GM19467 (cell line): ENCODE data around the gene TBC1D16.

Experiments used
- ATAC-seq: cut with Tn5 transposase; IDR thresholded peaks from one replicate; pipeline ENCODE4 v1.9.1; 2021; ENCODE audit warnings: mild to moderate bottlenecking, moderate library complexity; ENCODE audit not compliant: unreplicated experiment

The TBC1D16 gene

DNA sequence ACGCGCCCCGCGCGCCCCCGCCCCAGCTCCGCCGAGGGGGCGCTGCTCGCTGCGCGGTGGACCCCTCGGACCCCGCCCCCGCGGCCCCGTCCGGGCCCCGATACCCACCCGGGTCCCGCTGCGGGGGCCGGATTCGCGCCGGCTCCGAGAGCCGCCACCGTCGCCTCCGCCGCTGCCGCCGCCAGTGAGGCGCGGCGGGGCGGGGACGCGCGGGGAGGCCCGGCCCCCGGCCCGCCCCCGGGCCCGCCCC is at the start of gene TBC1D16:
Gene TBC1D16 (minus strand): TSS at position 186 of the 250 bp plus-strand sequence. CDS start 22,325 bp downstream, outside the sequence.
- ATAC-seq = no peak

DNA sequence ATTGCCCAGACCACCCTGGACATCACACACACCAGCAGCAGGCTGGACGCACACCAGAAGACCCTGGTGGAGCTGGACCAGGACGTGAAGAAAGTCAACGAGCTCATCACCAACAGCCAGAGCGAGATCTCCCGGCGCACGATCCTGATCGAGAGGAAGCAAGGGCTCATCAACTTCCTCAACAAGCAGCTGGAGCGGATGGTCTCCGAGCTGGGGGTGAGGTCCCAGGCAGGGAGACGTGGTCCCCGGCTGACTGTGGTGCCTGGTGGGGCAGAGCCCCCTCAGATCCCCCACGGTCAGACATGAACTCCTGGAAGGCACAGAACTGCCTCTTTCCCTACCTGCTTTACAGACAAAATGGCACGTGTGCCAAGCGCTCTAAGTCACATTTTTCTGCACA is 49.1 kb upstream of the TBC1D16 start:
- ATAC-seq = no peak

- no peak for ATAC-seq
Observed at GRCh38 chr17:80083136-80083661, 47.5 kb upstream of the TBC1D16 start.

GRCh38 chr17:80082403-80083135 is 46.9 kb upstream of the TBC1D16 start:
- ATAC-seq = no peak

- ATAC-seq = no peak
Observed at GRCh38 chr17:80081596-80081995, 45.9 kb upstream of the TBC1D16 start.

DNA sequence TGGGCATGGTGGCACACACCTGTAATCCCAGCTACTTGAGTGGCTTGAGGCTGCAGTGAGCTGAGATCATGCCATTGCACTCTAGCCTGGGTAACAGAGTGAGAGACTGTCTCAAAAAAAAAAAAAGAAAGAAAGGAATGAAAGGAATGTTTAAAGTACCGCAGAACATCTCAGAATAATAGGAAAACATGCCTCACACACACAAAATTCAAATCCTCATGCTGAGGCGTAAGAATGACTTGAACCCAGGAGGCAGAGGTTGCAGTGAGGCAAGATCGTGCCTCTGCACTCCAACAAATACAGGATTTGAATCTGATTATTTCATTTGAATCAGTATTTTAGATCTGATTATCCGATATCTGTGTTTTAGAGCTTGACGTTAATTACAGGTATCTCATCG is 44.4 kb upstream of the TBC1D16 start:
- no peak for ATAC-seq

- ATAC-seq = no peak
Observed at GRCh38 chr17:80072410-80072809, 36.7 kb upstream of the TBC1D16 start.

GRCh38 chr17:80071116-80071841 is 35.6 kb upstream of the TBC1D16 start:
- ATAC-seq = no peak

- no peak for ATAC-seq
Observed at GRCh38 chr17:80070375-80071115, 34.9 kb upstream of the TBC1D16 start.

- no peak for ATAC-seq
Observed at GRCh38 chr17:80068301-80069222, 32.9 kb upstream of the TBC1D16 start.

- ATAC-seq = no peak
Observed at GRCh38 chr17:80067393-80067986, 31.8 kb upstream of the TBC1D16 start.

DNA sequence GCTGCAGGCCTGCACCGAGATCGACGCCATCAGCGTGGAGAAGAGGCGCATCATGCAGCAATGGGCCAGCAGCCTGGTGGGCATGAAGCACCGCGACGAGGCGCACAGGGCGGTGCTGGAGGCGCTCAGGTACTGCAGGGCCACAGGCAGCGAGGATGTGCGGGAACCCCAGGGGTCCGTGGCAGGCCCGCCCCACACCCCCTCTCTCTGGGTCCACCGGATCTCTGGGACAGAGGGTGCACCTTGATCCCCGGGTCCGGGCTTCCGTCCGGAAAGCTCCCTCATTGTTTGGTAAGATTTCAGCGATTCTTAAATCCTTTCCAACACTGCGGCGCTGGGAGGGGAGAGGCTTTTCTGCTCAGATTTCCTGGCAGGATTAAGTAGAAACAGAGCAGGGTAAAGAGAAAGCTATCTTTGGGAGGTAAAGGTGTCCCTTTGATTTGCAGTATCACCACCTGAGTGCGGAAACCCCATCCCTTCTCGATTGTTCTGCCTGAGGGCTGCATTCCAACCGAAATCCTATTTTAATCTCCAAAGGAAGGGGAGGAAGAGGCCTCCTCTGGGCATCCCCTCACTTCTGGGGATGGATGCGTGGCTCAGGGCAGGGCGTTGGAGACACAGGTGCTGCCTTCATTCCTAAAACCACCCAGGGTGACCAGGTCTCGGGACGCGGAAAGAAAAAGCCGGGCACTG is 30.0 kb upstream of the TBC1D16 start:
- no peak for ATAC-seq

DNA sequence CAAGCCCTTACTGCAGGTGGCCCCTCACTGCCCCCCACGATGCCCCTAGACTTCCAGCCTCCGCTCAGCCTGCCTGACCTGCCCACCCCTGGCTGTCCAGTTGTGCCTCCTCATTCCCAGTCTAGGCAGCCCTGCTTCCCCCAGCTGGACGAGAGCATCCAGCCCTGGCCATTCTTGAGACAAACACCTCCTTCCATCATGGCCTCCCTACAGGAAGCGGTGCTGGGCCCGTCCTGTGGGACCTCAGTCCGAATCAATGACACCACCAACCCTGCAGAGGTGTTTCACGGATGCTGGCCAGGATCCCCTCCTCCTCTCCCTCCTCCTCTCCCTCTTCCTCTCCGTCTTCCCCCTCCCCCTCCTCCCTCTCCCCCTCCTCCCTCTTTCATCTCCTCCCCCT is 29.0 kb upstream of the TBC1D16 start:
- ATAC-seq = no peak

DNA sequence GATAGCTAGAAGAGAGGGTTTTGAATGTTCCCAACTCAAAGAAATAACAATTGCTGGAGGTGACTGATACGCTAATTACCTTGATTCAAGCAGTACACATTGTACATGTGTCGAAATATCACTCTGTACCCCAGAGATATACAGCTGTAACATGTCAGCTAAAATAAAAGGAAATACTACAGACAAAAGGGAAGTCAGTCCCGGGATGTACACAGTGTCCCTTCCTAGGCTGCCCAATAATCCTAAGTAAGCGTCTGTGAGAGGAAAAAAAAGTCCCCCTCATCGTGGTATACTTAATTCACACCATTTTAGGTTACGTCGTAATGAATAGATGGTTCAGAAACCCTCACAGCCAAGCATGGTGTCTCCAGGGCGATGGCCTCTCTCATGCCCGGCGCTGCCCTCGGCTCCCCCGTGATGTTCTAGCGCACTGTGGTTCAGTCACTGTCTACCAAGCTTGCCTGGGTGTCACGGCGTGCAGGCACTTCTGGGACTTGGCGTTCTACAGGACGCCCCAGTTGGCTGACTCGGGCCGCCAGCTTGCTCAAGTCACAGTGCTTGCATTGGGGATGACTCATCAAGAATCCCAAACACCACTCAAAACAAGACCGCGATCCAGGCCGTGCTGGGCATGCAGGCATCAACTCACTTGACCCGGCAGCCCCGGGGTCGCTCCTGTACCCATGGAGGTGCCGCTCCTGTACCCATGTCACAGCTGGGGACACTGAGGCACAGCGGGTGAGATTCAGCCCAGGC is 28.3 kb upstream of the TBC1D16 start:
- no peak for ATAC-seq

DNA sequence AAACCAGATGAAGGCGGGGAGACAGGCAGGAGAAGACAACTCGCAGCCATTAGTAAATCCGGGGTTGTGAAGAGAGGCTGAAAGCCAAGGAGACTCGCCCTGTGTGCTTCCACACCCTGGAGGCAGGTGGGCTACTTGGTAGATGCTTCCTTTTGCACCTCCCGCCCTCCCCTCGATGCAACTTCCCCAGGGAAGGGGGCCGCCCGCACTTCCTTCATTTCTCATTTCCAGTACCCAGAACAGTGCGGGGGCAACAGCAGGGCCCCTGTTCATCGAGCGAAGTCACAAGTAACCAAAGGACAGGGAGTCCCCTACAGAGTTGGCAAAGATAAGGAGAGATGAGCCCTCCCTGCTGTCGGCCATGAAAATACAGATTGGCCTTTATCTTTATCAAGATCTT is 25.7 kb upstream of the TBC1D16 start:
- ATAC-seq = no peak

- no peak for ATAC-seq
Observed at GRCh38 chr17:80060644-80061043, 25.0 kb upstream of the TBC1D16 start.

DNA sequence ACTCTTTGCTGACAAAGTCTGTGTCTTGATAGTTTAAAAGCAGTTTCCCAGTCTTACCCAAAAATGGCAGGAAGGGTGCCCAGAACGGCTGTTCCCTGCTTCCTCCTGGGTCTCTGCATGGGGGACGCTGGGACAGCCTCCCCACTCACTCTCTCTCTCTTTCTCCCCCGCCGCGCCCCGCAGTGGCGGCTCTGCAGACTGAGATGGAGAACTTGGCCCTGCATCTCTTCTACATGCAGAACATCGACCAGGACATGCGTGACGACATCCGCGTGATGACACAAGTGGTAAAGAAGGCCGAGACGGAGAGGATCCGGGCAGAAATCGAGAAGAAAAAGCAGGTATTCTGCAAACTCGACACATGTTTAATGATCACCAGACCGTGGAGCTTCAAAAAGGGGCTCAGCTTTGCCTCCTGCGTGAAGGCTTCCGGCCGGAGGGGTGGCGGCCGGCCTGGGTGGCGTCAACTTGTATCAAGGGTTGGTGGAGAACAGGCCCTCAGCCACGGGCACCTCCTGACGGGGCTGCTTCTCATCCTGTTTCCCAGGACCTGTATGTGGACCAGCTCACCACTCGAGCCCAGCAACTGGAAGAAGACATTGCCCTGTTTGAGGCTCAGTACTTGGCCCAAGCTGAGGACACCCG is 22.8 kb upstream of the TBC1D16 start:
- ATAC-seq = no peak

DNA sequence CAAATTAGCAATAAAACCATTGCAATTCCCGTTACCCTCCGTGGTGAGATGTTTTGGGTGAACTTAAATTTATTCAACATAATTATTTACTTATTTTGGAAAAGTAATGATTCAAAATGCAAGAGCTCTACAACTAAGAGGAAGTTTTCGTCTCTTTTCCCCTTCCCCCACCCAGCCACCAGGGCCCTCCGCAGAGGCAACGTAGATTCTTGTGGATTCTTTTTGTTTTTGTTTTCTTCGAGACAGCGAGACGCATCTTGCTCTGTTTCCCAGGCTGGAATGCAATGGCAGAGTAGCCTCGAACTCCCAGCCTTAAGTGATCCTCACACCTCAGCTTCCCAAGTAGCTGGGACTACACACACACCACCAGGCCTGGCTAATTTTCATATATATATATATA is 19.9 kb upstream of the TBC1D16 start:
- no peak for ATAC-seq

DNA sequence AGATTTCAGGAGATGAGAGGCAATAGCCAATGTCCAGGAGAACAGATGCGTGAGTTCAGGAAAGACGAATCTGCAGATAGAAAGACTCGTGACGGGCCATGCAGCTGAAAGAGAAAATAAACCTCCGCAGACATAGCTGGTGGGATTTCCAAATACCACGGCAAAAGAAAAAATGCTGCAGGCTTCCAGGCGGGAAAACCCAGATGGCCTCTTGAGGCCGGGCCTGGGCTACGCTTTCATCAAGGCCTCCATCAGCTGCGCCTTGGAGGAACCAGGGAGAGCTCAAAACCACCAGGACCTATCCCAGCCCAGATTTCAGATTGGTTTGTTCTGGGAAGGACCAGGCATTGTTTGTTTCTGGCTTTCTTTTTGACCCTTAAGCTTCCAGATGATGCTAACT is 17.4 kb upstream of the TBC1D16 start:
- no peak for ATAC-seq
